PFSK-1 (cell line): ENCODE data around the gene ATP6V0D1.

ENCODE experiments used
- REST ChIP-seq, 2 experiments: IDR thresholded peaks; 2 replicates each; pipeline versions ENCODE4 v1.6.1 to v1.8.0; 2011 to 2012; ENCODE audit warnings: low read depth in 2 of 2, low read length in 2 of 2, control low read depth in 1 of 2, inconsistent platforms in 1 of 2, mild to moderate bottlenecking in 1 of 2, moderate library complexity in 1 of 2; ENCODE audit not compliant: insufficient read depth in 1 of 2
- SIN3A ChIP-seq: IDR thresholded peaks from 2 replicates; pipeline ENCODE4 v1.6.1; 2012; ENCODE audit warnings: mild to moderate bottlenecking, low read length, moderate library complexity, borderline replicate concordance; ENCODE audit not compliant: insufficient read depth

- TF ChIP-seq REST (IDR thresholded peaks at IDR 0.05; ENCODE audit: insufficient read depth in 1 of 2, low read depth in 2 of 2, low read length in 2 of 2) (no peak), SIN3A (no peak)
Measured at GRCh38 chr16:67417333-67418061, 63.5 kb downstream of the ATP6V0D1 start.
